Fibroblast of the aortic adventitia (primary cell): ENCODE measurements around the gene TPCN1. TPM values are rescaled to one million over a fixed set of nuclear protein-coding genes. Genes with fewer than 3 reads are reported as not detected.
A peak's percentile ranks its signal among the peaks of the same experiment; 100 is the strongest.

Experiments
- DNase-seq: peaks from one replicate; pipeline ENCODE4 v3.0.0-alpha.2; 2010; ENCODE audit warnings: low read depth
- H3K4me3 ChIP-seq: 2 replicates; pipeline ENCODE4 v1.5.1; 2011; ENCODE audit warnings: low read depth, mild to moderate bottlenecking, control low read depth, low read length, moderate library complexity
- total RNA-seq: library from RNA; depleted of rRNA; stranded (reverse); fragments of >200 nt; gene quantifications from 2 replicates; pipeline ENCODE4 v1.2.3, GENCODE V29; 2012; ENCODE audit warnings: low replicate concordance
- TF ChIP-seq, protein P1 (sequence below): IDR thresholded peaks from 2 replicates; pipeline ENCODE4 v1.5.1; 2011; ENCODE audit warnings: mild to moderate bottlenecking, low read length, control low read depth, inconsistent platforms; ENCODE audit not compliant: insufficient read depth

The TPCN1 gene
- total RNA-seq = 11.4 and 20.4 TPM in 2 replicates

- H3K4me3 ChIP-seq = peak within 1 kb of the TSS; percentile 94
- peak; percentile 100 for DNase-seq
- TF ChIP-seq, protein P1, sequence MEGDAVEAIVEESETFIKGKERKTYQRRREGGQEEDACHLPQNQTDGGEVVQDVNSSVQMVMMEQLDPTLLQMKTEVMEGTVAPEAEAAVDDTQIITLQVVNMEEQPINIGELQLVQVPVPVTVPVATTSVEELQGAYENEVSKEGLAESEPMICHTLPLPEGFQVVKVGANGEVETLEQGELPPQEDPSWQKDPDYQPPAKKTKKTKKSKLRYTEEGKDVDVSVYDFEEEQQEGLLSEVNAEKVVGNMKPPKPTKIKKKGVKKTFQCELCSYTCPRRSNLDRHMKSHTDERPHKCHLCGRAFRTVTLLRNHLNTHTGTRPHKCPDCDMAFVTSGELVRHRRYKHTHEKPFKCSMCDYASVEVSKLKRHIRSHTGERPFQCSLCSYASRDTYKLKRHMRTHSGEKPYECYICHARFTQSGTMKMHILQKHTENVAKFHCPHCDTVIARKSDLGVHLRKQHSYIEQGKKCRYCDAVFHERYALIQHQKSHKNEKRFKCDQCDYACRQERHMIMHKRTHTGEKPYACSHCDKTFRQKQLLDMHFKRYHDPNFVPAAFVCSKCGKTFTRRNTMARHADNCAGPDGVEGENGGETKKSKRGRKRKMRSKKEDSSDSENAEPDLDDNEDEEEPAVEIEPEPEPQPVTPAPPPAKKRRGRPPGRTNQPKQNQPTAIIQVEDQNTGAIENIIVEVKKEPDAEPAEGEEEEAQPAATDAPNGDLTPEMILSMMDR = peak; percentile 11
Observed at GRCh38 chr12:113221181-113221996, at the start of gene TPCN1. Gene TPCN1 (plus strand): TSS chr12:113221464. CDS start chr12:113226853, 5,389 bp downstream.

DNA sequence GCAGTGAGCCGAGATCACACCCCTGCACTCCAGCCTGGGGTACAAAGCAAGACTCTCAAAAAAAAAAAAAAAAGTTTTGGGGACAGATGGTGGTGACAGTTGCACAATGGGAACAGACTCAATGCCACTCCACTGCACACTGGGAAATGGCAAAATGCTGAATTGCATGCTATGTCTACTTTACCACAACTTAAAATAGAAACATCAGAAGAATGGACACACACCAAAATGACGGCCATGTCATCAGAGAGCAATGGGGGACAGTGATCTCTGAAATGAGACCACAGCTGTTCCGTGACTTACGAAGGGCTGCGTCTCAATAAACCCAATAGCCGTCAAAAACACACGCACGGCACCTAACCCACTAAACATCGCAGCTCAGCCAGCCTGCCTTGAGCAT, 49.7 kb upstream of the TPCN1 start:
- TF ChIP-seq, protein P1 = no peak
- no peak for DNase-seq

DNA sequence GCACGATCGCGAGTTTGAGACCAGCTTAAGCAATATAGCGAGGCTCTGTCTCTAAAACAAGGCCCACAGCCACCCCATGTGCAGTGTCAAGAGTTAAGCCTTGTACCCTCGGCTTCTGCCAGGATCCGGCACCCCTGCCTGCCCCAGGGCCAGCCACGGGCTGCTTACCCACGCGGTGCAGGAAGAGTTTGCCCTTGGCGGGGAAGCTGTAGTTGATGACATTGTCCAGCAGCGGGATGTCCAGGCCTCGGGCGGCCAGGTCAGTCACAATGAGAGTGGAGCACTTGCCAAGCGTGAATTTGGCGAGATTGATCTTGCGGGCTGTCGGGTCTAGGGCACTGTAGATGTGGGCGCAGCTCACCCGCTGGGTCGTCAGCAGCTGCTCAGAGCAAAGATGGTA, 49.1 kb upstream of the TPCN1 start:
- no peak overlapping the region for H3K4me3 ChIP-seq
- TF ChIP-seq, protein P1 = no peak
- DNase-seq = no peak

More for the DNA sequence above, 49.7 kb upstream of the TPCN1 start:
- H3K4me3 ChIP-seq = no peak overlapping the region

- no peak overlapping the region for H3K4me3 ChIP-seq
- TF ChIP-seq, protein P1 = no peak
- no peak for DNase-seq
Observed at GRCh38 chr12:113173081-113173698, 48.1 kb upstream of the TPCN1 start.

- TF ChIP-seq, protein P1 = peak; percentile 98
- no peak overlapping the region for H3K4me3 ChIP-seq
- peak; percentile 71 for DNase-seq
Observed at GRCh38 chr12:113174461-113175384, 46.5 kb upstream of the TPCN1 start.

GRCh38 chr12:113179023-113179422, 42.2 kb upstream of the TPCN1 start:
- TF ChIP-seq, protein P1 = no peak
- H3K4me3 ChIP-seq = no peak overlapping the region
- DNase-seq = no peak
